ENCODE results near the gene CETP.

DNA sequence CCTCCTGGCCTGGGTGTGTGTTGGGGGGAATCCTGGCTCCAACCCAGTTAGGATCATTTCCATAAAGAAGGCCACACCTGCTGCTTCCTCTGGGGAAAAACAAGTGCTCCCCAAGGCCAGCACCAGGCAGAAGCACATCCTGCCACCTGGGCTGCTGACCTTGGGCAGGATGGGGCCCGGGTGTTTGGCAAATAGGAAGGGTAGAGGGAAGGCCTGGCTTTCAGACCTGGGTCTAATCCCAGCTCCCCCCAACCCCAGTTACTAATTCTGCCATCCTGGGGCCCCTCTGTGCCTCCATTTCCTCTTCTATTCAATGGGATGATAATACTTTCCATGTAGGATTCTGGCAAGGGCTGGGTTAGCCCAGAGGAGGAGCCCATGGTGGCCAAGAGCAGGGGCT is 24.6 kb downstream of the CETP start:
- TF ChIP-seq, protein P1, sequence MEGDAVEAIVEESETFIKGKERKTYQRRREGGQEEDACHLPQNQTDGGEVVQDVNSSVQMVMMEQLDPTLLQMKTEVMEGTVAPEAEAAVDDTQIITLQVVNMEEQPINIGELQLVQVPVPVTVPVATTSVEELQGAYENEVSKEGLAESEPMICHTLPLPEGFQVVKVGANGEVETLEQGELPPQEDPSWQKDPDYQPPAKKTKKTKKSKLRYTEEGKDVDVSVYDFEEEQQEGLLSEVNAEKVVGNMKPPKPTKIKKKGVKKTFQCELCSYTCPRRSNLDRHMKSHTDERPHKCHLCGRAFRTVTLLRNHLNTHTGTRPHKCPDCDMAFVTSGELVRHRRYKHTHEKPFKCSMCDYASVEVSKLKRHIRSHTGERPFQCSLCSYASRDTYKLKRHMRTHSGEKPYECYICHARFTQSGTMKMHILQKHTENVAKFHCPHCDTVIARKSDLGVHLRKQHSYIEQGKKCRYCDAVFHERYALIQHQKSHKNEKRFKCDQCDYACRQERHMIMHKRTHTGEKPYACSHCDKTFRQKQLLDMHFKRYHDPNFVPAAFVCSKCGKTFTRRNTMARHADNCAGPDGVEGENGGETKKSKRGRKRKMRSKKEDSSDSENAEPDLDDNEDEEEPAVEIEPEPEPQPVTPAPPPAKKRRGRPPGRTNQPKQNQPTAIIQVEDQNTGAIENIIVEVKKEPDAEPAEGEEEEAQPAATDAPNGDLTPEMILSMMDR (IDR thresholded peaks at IDR 0.05) = no peak
- no peak for TF ChIP-seq POLR2AphosphoS5 (IDR thresholded peaks at IDR 0.05)
- no peak for TF ChIP-seq POLR2A (IDR thresholded peaks at IDR 0.05)

Data from sigmoid colon (tissue), 4 donors.